ENCODE data around the gene DDTL. TPM values are rescaled to one million over a fixed set of nuclear protein-coding genes. Genes with fewer than 3 reads are reported as not detected.
"Not testable (repeated sequence)": the region's sequence is repeated elsewhere in the genome, so short reads cannot be mapped to it uniquely, and the experiment has no call there.

DDTL gene
- total and polyA plus RNA-seq, 2 donors (not counting 1 experiment from before 2014, with no cell fraction given): 4.1 TPM; not detected in 1

- Histone ChIP-seq H3K27ac (ENCODE audit: low read length in 2 of 2) (no peak overlapping the region), H3K9me3 (ENCODE audit: control extremely low read depth in 1 of 3, control insufficient read depth in 2 of 3, insufficient read depth in 1 of 3, low read length in 2 of 3) (no peaks in the 10 kb centered on the region), H3K79me2 (ENCODE audit: control insufficient read depth, insufficient read depth, low read length) (peaks cover 29% of the 10 kb centered on the region), H3K4me3 (ENCODE audit: control extremely low read depth in 1 of 5, extremely low read depth in 1 of 5, insufficient read depth in 1 of 5, low read depth in 2 of 5, low read length in 4 of 5) (no peak overlapping the region), H3K36me3 (replicated peaks in 1 of 2; ENCODE audit: control extremely low read depth in 1 of 2, control insufficient read depth in 1 of 2, extremely low read depth in 1 of 2, insufficient read depth in 2 of 2, low read length in 1 of 2) (peaks cover 2 to 20% of the 10 kb centered on the region in 2 experiments), H4K20me1 (ENCODE audit: control insufficient read depth, insufficient read depth, low read length, poor library complexity, severe bottlenecking) (peaks cover 14% of the 10 kb centered on the region), H3K9ac (ENCODE audit: low read length) (no peak overlapping the region), H3K4me1 (ENCODE audit: control insufficient read depth in 2 of 2, insufficient read depth in 2 of 2, low read length in 2 of 2) (no peaks in the 10 kb centered on the region), H3K4me2 (replicated peaks; ENCODE audit: low read depth, low read length, poor library complexity, severe bottlenecking) (no peak overlapping the region), H2AFZ (ENCODE audit: insufficient read depth, low read depth, low read length, poor library complexity, severe bottlenecking) (no peak overlapping the region), H3K27me3 (replicated peaks in 1 of 4; ENCODE audit: control extremely low read depth in 1 of 4, control insufficient read depth in 3 of 4, insufficient read depth in 4 of 4, low read length in 3 of 4) (no peaks in the 10 kb centered on the region)
- intact Hi-C loops (cut with micrococcal nuclease): no loop called here
- peak; percentile 3 for DNase-seq
- Mint-ChIP-seq H3K9me3 (ENCODE audit: insufficient read depth) (no peaks in the 10 kb centered on the region), H3K4me3 (no peak overlapping the region), H3K4me1 (peaks cover 19% of the 10 kb centered on the region), H3K27ac (no peak overlapping the region), H3K27me3 (no peaks in the 10 kb centered on the region)
- ChIA-PET CTCF (no interaction called here), POLR2A (no interaction called here)
- ATAC-seq (ENCODE audit: low read depth): no peak
- 83% methylated on average over 2 of the region's 6 CpGs for WGBS (ENCODE audit: insufficient coverage)
- no peak for TF ChIP-seq CTCF (IDR thresholded peaks at IDR 0.05)
- TF ChIP-seq EZH2 (IDR thresholded peaks at IDR 0.05; ENCODE audit: borderline replicate concordance, insufficient read depth, low read depth, low read length, poor library complexity, severe bottlenecking): no peak
Measured at GRCh38 chr22:23970816-23971486, 4.3 kb downstream of the DDTL start.

GRCh38 chr22:23971927-23972326 is 5.2 kb downstream of the DDTL start:
- H3K4me3 Mint-ChIP-seq; H3K9ac ChIP-seq (ENCODE audit: low read length); intact Hi-C loops (cut with micrococcal nuclease); H3K9me3 ChIP-seq (ENCODE audit: control extremely low read depth in 1 of 3, control insufficient read depth in 2 of 3, insufficient read depth in 1 of 3, low read length in 2 of 3); H3K4me3 ChIP-seq (ENCODE audit: control extremely low read depth in 1 of 5, extremely low read depth in 1 of 5, insufficient read depth in 1 of 5, low read depth in 2 of 5, low read length in 4 of 5); H3K9me3 Mint-ChIP-seq (ENCODE audit: insufficient read depth); CTCF ChIA-PET; H2AFZ ChIP-seq (ENCODE audit: insufficient read depth, low read depth, low read length, poor library complexity, severe bottlenecking); H3K27me3 Mint-ChIP-seq; H3K4me1 ChIP-seq (ENCODE audit: control insufficient read depth in 2 of 2, insufficient read depth in 2 of 2, low read length in 2 of 2); DNase-seq; POLR2A ChIA-PET; H3K27ac ChIP-seq (ENCODE audit: low read length in 2 of 2); H3K27ac Mint-ChIP-seq; ATAC-seq (ENCODE audit: low read depth); H3K4me2 ChIP-seq (replicated peaks; ENCODE audit: low read depth, low read length, poor library complexity, severe bottlenecking); H3K27me3 ChIP-seq (replicated peaks in 1 of 4; ENCODE audit: control extremely low read depth in 1 of 4, control insufficient read depth in 3 of 4, insufficient read depth in 4 of 4, low read length in 3 of 4): not testable (repeated sequence)
- peaks cover 19% of the 10 kb centered on the region for H3K4me1 Mint-ChIP-seq
- 100% methylated on average over 1 of the region's 3 CpGs for WGBS (ENCODE audit: insufficient coverage)
- peaks cover 2 to 20% of the 10 kb centered on the region in 2 experiments for H3K36me3 ChIP-seq (replicated peaks in 1 of 2; ENCODE audit: control extremely low read depth in 1 of 2, control insufficient read depth in 1 of 2, extremely low read depth in 1 of 2, insufficient read depth in 2 of 2, low read length in 1 of 2)
- H3K79me2 ChIP-seq (ENCODE audit: control insufficient read depth, insufficient read depth, low read length): peaks cover 29% of the 10 kb centered on the region
- H4K20me1 ChIP-seq (ENCODE audit: control insufficient read depth, insufficient read depth, low read length, poor library complexity, severe bottlenecking): peaks cover 14% of the 10 kb centered on the region

GRCh38 chr22:23974345-23974744 is 7.7 kb downstream of the DDTL start, which contains the start of gene DDT:
TSS of gene DDT (minus strand) at chr22:23974441. CDS start at chr22:23974414, 27 bp downstream.
- Histone ChIP-seq H4K20me1 (ENCODE audit: control insufficient read depth, insufficient read depth, low read length, poor library complexity, severe bottlenecking) (peaks cover 14% of the 10 kb centered on the region), H3K79me2 (ENCODE audit: control insufficient read depth, insufficient read depth, low read length) (peaks cover 26% of the 10 kb centered on the region), H3K36me3 (replicated peaks in 1 of 2; ENCODE audit: control extremely low read depth in 1 of 2, control insufficient read depth in 1 of 2, extremely low read depth in 1 of 2, insufficient read depth in 2 of 2, low read length in 1 of 2) (peaks cover 2 to 20% of the 10 kb centered on the region in 2 experiments)
- H3K4me1 ChIP-seq (ENCODE audit: control insufficient read depth in 2 of 2, insufficient read depth in 2 of 2, low read length in 2 of 2); DNase-seq; H3K4me3 ChIP-seq (ENCODE audit: control extremely low read depth in 1 of 5, extremely low read depth in 1 of 5, insufficient read depth in 1 of 5, low read depth in 2 of 5, low read length in 4 of 5); H3K9me3 Mint-ChIP-seq (ENCODE audit: insufficient read depth); H3K9me3 ChIP-seq (ENCODE audit: control extremely low read depth in 1 of 3, control insufficient read depth in 2 of 3, insufficient read depth in 1 of 3, low read length in 2 of 3); H3K4me2 ChIP-seq (replicated peaks; ENCODE audit: low read depth, low read length, poor library complexity, severe bottlenecking); H3K27ac ChIP-seq (ENCODE audit: low read length in 2 of 2); H3K9ac ChIP-seq (ENCODE audit: low read length); POLR2A ChIA-PET; H2AFZ ChIP-seq (ENCODE audit: insufficient read depth, low read depth, low read length, poor library complexity, severe bottlenecking); H3K27me3 ChIP-seq (replicated peaks in 1 of 4; ENCODE audit: control extremely low read depth in 1 of 4, control insufficient read depth in 3 of 4, insufficient read depth in 4 of 4, low read length in 3 of 4); CTCF ChIA-PET; H3K27ac Mint-ChIP-seq; intact Hi-C loops (cut with micrococcal nuclease); H3K27me3 Mint-ChIP-seq; H3K4me3 Mint-ChIP-seq: not testable (repeated sequence)
- WGBS (ENCODE audit: insufficient coverage): no CpG with 5 or more reads among the region's 29 CpGs
- peaks cover 16% of the 10 kb centered on the region for H3K4me1 Mint-ChIP-seq
- ATAC-seq (ENCODE audit: low read depth): peak; percentile 91
